Kasumi-1 (cell line): Measurements from ENCODE around the gene AGMO.

Source experiments
- DNase-seq, 2 experiments: peaks; one replicate each; lab custom pipeline; 2025; lab: John Stamatoyannopoulos, UW

AGMO gene

GRCh38 chr7:15498465-15498864 is 63.4 kb downstream of the AGMO start:
- no peak for DNase-seq

GRCh38 chr7:15495170-15495569 is 66.6 kb downstream of the AGMO start:
- no peak for DNase-seq

- DNase-seq, result no peak
Measured at GRCh38 chr7:15494711-15495110, 67.1 kb downstream of the AGMO start.

GRCh38 chr7:15491361-15491760 is 70.5 kb downstream of the AGMO start:
- no peak for DNase-seq

GRCh38 chr7:15490291-15490690 is 71.5 kb downstream of the AGMO start:
- no peak for DNase-seq

- no peak for DNase-seq
Measured at GRCh38 chr7:15489861-15490260, 72.0 kb downstream of the AGMO start.

- no peak for DNase-seq
Measured at GRCh38 chr7:15489383-15489782, 72.4 kb downstream of the AGMO start.

- no peak for DNase-seq
Measured at GRCh38 chr7:15488401-15488800, 73.4 kb downstream of the AGMO start.

- no peak for DNase-seq
Measured at GRCh38 chr7:15487896-15488295, 73.9 kb downstream of the AGMO start.

- no peak for DNase-seq
Measured at GRCh38 chr7:15485998-15486397, 75.8 kb downstream of the AGMO start.

GRCh38 chr7:15485431-15485830 is 76.4 kb downstream of the AGMO start:
- no peak for DNase-seq

GRCh38 chr7:15481132-15481531 is 80.7 kb downstream of the AGMO start:
- no peak for DNase-seq

- DNase-seq, result no peak
Measured at GRCh38 chr7:15478401-15478800, 83.4 kb downstream of the AGMO start.

GRCh38 chr7:15476531-15476918 is 85.3 kb downstream of the AGMO start:
- DNase-seq, result no peak

GRCh38 chr7:15475808-15476530 is 85.8 kb downstream of the AGMO start:
- no peak for DNase-seq

GRCh38 chr7:15471669-15471950 is 90.2 kb downstream of the AGMO start:
- DNase-seq, result no peak

- no peak for DNase-seq
Measured at GRCh38 chr7:15470825-15471668, 90.8 kb downstream of the AGMO start.

GRCh38 chr7:15464667-15465121 is 97.1 kb downstream of the AGMO start:
- no peak for DNase-seq

GRCh38 chr7:15463801-15464666 is 97.8 kb downstream of the AGMO start:
- no peak for DNase-seq

- DNase-seq, result no peak
Measured at GRCh38 chr7:15462721-15463389, 99.0 kb downstream of the AGMO start.

GRCh38 chr7:15461576-15461975 is 100.2 kb downstream of the AGMO start:
- no peak for DNase-seq

GRCh38 chr7:15459018-15459615 is 102.7 kb downstream of the AGMO start:
- DNase-seq, result no peak
